GM12878 (cell line): ENCODE results near the gene AVL9.

Experiments used
- CHD4 ChIP-seq: fragments of 200-600 bp; sonication (generic); IDR thresholded peaks from 2 replicates; pipeline ENCODE4 v1.6.1; 2016; ENCODE audit warnings: mild to moderate bottlenecking
- GABPA ChIP-seq: IDR thresholded peaks from 2 replicates; pipeline ENCODE4 v1.6.1; 2014; ENCODE audit warnings: antibody characterized with exemption, low read depth, mild to moderate bottlenecking, inconsistent platforms
- HCFC1 ChIP-seq: fragments of 150-350 bp; IDR thresholded peaks from 2 replicates; pipeline ENCODE4 v1.6.1; 2014; ENCODE audit warnings: low read length
- RAD21 ChIP-seq: IDR thresholded peaks from 2 replicates; pipeline ENCODE4 v1.6.1; 2011; ENCODE audit warnings: mild to moderate bottlenecking, low read depth, low read length, moderate library complexity; ENCODE audit not compliant: insufficient read depth
- TCF12 ChIP-seq: IDR thresholded peaks from 2 replicates; pipeline ENCODE4 v1.6.1; 2011; ENCODE audit warnings: low read depth, mild to moderate bottlenecking, low read length
- TF ChIP-seq, protein P1 (sequence below): fragments of 450-650 bp; formaldehyde crosslinking; IDR thresholded peaks from 2 replicates; pipeline ENCODE4 v1.5.0; 2022; ENCODE audit warnings: mild to moderate bottlenecking, missing genetic modification characterization
- TF ChIP-seq, protein P2 (sequence below), 3 experiments: IDR thresholded peaks in 2 of 3; conservative IDR thresholded peaks in 1 of 3; 2 replicates each; pipeline ENCODE4 v1.5.1; 2011; ENCODE audit warnings: low read depth in 3 of 3, low read length in 3 of 3, mild to moderate bottlenecking in 3 of 3, control low read depth in 2 of 3, moderate library complexity in 2 of 3, inconsistent platforms in 1 of 3, mixed read lengths in 1 of 3; ENCODE audit not compliant: control insufficient read depth in 2 of 3, insufficient read depth in 1 of 3; ENCODE audit errors: extremely low read depth in 1 of 3
- TF ChIP-seq, protein P3 (sequence below): fragments of 450-650 bp; formaldehyde crosslinking; IDR thresholded peaks from 2 replicates; pipeline ENCODE4 v1.4.0; 2022; ENCODE audit warnings: mild to moderate bottlenecking, moderate library complexity

DNA sequence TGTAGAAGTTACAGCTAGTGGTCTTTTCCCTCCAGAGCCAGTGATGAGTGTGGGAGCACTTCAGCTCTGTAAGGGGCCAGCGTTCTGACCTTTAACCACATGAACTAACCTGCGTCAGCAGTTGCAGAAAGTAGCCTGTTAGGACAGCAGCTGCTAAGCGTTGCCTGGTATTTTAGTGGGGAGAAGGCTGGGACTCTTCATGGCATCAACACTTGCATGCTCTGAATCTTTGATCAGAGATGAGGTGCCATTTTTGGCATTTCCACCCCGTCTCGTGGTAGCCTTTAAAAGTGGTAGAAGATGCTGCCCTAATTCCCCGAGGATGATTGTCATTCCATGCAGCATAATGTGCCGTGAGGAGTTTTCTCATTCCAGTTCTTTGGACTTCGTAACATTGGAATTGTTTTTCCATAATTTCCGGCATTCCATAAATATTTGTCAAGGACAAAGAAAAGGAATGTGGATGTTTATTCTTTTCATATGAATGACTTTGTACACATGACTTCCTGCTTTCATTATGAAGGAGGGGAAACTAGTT, 92.2 kb downstream of the AVL9 start:
- TF ChIP-seq CHD4 (no peak), TCF12 (no peak), RAD21 (no peak), HCFC1 (no peak), GABPA (no peak)
- TF ChIP-seq, protein P1, sequence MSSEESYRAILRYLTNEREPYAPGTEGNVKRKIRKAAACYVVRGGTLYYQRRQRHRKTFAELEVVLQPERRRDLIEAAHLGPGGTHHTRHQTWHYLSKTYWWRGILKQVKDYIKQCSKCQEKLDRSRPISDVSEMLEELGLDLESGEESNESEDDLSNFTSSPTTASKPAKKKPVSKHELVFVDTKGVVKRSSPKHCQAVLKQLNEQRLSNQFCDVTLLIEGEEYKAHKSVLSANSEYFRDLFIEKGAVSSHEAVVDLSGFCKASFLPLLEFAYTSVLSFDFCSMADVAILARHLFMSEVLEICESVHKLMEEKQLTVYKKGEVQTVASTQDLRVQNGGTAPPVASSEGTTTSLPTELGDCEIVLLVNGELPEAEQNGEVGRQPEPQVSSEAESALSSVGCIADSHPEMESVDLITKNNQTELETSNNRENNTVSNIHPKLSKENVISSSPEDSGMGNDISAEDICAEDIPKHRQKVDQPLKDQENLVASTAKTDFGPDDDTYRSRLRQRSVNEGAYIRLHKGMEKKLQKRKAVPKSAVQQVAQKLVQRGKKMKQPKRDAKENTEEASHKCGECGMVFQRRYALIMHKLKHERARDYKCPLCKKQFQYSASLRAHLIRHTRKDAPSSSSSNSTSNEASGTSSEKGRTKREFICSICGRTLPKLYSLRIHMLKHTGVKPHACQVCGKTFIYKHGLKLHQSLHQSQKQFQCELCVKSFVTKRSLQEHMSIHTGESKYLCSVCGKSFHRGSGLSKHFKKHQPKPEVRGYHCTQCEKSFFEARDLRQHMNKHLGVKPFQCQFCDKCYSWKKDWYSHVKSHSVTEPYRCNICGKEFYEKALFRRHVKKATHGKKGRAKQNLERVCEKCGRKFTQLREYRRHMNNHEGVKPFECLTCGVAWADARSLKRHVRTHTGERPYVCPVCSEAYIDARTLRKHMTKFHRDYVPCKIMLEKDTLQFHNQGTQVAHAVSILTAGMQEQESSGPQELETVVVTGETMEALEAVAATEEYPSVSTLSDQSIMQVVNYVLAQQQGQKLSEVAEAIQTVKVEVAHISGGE (CRISPR knock-in tag): no peak
- TF ChIP-seq, protein P2, sequence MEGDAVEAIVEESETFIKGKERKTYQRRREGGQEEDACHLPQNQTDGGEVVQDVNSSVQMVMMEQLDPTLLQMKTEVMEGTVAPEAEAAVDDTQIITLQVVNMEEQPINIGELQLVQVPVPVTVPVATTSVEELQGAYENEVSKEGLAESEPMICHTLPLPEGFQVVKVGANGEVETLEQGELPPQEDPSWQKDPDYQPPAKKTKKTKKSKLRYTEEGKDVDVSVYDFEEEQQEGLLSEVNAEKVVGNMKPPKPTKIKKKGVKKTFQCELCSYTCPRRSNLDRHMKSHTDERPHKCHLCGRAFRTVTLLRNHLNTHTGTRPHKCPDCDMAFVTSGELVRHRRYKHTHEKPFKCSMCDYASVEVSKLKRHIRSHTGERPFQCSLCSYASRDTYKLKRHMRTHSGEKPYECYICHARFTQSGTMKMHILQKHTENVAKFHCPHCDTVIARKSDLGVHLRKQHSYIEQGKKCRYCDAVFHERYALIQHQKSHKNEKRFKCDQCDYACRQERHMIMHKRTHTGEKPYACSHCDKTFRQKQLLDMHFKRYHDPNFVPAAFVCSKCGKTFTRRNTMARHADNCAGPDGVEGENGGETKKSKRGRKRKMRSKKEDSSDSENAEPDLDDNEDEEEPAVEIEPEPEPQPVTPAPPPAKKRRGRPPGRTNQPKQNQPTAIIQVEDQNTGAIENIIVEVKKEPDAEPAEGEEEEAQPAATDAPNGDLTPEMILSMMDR (IDR thresholded peaks at IDR 0.05 in 2 of 3, conservative IDR thresholded peaks at IDR 0.05 in 1 of 3; ENCODE audit: control insufficient read depth in 2 of 3, extremely low read depth in 1 of 3, insufficient read depth in 1 of 3, low read depth in 3 of 3, low read length in 3 of 3): no peak
- TF ChIP-seq, protein P3, sequence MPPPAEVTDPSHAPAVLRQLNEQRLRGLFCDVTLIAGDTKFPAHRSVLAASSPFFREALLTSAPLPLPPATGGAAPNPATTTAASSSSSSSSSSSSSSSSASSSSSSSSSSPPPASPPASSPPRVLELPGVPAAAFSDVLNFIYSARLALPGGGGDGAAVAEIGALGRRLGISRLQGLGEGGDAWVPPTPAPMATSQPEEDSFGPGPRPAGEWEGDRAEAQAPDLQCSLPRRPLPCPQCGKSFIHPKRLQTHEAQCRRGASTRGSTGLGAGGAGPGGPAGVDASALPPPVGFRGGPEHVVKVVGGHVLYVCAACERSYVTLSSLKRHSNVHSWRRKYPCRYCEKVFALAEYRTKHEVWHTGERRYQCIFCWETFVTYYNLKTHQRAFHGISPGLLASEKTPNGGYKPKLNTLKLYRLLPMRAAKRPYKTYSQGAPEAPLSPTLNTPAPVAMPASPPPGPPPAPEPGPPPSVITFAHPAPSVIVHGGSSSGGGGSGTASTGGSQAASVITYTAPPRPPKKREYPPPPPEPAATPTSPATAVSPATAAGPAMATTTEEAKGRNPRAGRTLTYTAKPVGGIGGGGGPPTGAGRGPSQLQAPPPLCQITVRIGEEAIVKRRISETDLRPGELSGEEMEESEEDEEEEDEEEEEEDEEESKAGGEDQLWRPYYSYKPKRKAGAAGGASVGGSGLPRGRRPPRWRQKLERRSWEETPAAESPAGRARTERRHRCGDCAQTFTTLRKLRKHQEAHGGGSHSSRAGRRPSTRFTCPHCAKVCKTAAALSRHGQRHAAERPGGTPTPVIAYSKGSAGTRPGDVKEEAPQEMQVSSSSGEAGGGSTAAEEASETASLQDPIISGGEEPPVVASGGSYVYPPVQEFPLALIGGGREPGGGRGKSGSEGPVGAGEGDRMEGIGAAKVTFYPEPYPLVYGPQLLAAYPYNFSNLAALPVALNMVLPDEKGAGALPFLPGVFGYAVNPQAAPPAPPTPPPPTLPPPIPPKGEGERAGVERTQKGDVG: no peak
